GM18907 (cell line): ENCODE measurements around the gene KRTCAP3.

Experiments used
- ATAC-seq: cut with Tn5 transposase; IDR thresholded peaks from one replicate; pipeline ENCODE4 v1.9.1; 2021; ENCODE audit warnings: mild to moderate bottlenecking, moderate library complexity; ENCODE audit not compliant: unreplicated experiment

The KRTCAP3 gene

GRCh38 chr2:27435628-27436027 is 6.6 kb upstream of the KRTCAP3 start:
- no peak for ATAC-seq

GRCh38 chr2:27441226-27441926 is 805 bp upstream of the KRTCAP3 start:
- no peak for ATAC-seq

- ATAC-seq: no peak
Measured at GRCh38 chr2:27442920-27443282, 720 bp downstream of the KRTCAP3 start.

GRCh38 chr2:27445155-27445554 is 3.0 kb downstream of the KRTCAP3 start:
- ATAC-seq: no peak

GRCh38 chr2:27445615-27446014 is 3.4 kb downstream of the KRTCAP3 start:
- no peak for ATAC-seq

- ATAC-seq: no peak
Measured at GRCh38 chr2:27446057-27446456, 3.9 kb downstream of the KRTCAP3 start.

- no peak for ATAC-seq
Measured at GRCh38 chr2:27448381-27448780, 6.2 kb downstream of the KRTCAP3 start.

- ATAC-seq: no peak
Measured at GRCh38 chr2:27451095-27451494, 8.9 kb downstream of the KRTCAP3 start.

- no peak for ATAC-seq
Measured at GRCh38 chr2:27453968-27454367, 11.8 kb downstream of the KRTCAP3 start.

GRCh38 chr2:27461118-27461517 is 18.9 kb downstream of the KRTCAP3 start:
- no peak for ATAC-seq

GRCh38 chr2:27464443-27464842 is 22.3 kb downstream of the KRTCAP3 start:
- ATAC-seq: no peak

- ATAC-seq: no peak
Measured at GRCh38 chr2:27471961-27472360, 29.8 kb downstream of the KRTCAP3 start.

- no peak for ATAC-seq
Measured at GRCh38 chr2:27485496-27485895, 43.3 kb downstream of the KRTCAP3 start.

- ATAC-seq: peak; percentile 10
Measured at GRCh38 chr2:27489118-27489497, 46.9 kb downstream of the KRTCAP3 start.

- ATAC-seq: peak; percentile 92
Measured at GRCh38 chr2:27489498-27490397, 47.6 kb downstream of the KRTCAP3 start, which contains the start of gene IFT172. Gene IFT172 (minus strand): TSS chr2:27489743. CDS start chr2:27489653, 90 bp downstream.

GRCh38 chr2:27492557-27492956 is 50.4 kb downstream of the KRTCAP3 start:
- ATAC-seq: no peak

- ATAC-seq: no peak
Measured at GRCh38 chr2:27493948-27494283, 51.7 kb downstream of the KRTCAP3 start.
